HG03575 (cell line): ENCODE results near the gene PRTN3.

Source experiments
- ATAC-seq: cut with Tn5 transposase; IDR thresholded peaks from one replicate; pipeline ENCODE4 v1.9.1; 2021; ENCODE audit not compliant: unreplicated experiment, insufficient number of reproducible peaks, low FRiP score; ENCODE audit errors: extremely low read depth

The PRTN3 gene

DNA sequence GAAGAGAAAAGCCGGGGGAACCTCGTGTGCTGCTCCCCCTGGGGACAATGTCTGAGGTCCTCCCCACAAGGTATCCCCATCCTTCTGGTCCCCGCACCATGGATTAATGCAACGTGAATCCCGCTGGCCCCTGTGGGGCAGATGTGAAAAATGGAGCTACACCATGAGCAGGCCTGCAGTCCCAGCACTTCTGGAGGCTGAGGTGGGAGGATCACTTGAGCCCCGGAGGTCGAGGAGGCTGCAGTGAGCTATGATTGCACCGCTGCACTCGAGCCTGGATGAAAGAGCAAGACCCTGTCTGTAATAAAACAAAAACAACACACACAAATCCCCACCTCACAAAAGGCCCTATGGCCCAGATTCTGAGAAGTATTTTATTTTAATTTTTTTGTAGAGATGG lies 17.5 kb downstream of the PRTN3 start:
- ATAC-seq: no peak

DNA sequence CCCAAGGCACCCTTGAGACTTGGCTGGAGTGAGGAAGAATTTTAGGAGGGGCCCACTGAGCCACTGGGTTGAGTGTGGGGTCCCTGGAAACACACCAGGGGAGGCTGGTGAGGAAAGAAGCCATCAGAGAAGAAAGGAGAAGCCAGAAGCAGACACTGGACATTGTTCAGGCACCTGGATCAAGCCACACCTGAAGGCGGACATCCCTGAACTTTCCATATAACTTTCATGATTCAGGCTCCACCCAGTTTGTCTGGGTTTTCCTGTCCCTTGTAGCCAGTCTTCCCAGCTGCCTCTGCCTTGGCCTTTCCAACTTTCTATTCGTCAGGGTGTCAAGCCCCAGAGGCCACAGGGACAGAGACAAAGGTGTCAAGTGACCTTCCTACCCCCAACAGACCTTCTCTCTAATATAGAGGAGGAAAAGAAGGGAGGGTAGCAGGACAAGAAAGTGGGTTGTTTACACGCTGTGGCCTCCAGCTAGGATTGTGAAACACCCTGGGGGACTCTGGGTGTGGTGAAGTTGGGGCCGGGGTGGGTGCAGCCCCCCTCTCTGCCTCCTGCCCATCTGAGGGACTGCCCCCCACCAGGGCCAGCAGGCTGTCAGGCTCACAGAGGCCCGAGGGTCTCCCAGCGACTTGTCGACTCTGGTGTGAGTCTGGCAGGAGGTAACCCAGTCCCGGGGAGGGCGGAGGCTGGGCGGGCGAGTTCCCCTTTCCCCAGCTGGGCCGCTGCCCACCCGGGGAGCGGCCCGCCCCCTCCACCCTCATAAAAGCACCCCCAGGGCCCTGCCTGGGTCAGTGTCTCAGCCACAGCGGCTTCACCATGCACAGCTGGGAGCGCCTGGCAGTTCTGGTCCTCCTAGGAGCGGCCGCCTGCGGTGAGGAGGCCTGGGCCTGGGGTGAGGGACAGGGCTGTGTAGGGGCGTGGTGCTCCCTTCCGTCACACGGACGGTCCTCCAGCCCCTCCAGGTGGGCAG lies 18.4 kb downstream of the PRTN3 start, which contains the start of gene CFD:
CFD (plus strand) TSS at position 797 of the 976 bp plus-strand sequence; CDS start at position 823, 26 bp downstream.
- no peak for ATAC-seq

DNA sequence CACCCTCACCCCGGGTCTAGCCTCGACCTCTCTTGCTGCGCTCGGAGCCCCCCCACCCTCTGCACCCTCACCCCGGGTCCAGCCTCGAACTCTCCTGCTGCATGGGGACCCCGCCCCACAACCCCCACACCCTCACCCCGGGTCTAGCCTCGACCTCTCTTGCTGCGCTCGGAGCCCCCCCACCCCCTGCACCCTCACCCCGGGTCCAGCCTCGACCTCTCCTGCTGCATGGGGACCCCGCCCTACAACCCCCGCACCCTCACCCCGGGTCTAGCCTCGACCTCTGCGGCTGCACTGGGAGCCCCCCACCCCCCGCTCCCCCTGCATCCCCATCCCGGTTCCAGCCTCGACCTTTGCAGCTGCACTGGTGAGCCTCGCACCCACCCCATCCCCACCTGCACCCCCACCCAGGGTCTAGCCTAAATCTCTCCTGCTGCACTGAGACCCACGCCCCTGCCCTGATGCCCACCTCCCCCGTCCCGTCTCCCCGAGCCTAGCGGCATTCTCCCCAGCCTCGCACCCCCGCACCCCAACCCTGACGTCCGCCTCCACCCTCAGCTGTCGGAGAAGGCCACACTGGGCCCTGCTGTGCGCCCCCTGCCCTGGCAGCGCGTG lies 20.4 kb downstream of the PRTN3 start:
- no peak for ATAC-seq

DNA sequence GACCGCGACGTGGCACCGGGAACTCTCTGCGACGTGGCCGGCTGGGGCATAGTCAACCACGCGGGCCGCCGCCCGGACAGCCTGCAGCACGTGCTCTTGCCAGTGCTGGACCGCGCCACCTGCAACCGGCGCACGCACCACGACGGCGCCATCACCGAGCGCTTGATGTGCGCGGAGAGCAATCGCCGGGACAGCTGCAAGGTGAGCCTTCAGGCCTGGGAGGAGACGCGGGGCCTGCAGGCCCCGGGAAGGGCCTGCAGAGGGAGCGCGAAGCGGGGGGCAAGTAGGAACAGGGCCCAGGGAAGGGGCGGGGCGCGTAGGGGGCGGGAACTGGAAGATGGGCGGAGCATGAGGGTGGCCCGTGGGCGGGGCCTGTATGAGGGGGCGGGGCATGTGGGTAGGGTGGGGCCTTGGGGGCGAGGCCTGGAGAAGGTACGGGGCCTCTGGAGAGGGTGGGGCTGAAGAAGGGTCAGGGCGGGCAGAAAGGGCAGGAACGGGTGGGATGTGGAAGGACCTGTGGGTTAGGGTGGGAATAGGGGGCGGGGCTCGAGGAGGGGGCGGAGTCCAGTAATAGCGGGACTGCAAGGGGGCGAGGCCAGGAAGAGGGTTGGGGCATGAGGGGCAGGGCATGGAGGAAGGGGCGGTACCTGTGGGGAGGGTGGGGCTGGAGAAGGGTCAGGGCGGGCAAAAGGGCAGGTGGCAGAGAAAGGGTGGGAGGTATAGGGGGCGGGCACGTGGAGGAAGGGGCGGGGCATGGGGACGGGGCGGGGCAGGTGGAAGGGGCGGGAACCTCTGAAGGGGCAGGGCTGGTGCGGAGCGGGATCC lies 21.2 kb downstream of the PRTN3 start:
- no peak for ATAC-seq

DNA sequence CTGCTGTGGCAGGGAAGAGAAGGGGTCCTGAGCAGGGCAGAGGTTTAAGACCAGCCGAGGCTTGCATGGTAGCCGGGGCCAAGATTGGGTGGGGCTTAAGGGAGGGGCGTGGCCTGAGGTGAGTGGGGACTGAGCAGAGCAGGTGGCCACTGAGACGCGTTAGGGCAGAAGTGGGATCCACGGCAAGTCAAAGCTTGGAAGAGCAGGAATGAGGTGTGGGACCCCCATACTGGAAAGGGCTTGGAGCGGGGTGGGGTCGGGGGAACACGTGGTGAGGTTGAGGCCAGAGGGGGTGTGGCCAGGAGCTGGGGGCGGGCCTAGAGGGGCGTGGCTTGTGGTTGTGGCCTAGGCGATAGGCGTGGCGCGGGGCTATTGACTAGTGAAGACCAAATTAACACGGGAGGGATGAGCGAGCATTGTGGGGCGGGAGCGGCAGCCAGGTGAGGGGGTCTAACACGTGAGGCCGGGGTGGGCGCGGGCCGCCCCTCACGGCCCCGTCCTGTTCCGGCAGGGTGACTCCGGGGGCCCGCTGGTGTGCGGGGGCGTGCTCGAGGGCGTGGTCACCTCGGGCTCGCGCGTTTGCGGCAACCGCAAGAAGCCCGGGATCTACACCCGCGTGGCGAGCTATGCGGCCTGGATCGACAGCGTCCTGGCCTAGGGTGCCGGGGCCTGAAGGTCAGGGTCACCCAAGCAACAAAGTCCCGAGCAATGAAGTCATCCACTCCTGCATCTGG lies 21.9 kb downstream of the PRTN3 start:
- ATAC-seq: no peak

DNA sequence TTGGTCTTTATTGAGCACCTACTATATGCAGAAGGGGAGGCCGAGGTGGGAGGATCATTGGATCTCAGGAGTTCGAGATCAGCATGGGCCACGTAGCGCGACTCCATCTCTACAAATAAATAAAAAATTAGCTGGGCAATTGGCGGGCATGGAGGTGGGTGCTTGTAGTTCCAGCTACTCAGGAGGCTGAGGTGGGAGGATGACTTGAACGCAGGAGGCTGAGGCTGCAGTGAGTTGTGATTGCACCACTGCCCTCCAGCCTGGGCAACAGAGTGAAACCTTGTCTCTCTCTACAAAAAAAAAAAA lies 22.5 kb downstream of the PRTN3 start:
- ATAC-seq: no peak

DNA sequence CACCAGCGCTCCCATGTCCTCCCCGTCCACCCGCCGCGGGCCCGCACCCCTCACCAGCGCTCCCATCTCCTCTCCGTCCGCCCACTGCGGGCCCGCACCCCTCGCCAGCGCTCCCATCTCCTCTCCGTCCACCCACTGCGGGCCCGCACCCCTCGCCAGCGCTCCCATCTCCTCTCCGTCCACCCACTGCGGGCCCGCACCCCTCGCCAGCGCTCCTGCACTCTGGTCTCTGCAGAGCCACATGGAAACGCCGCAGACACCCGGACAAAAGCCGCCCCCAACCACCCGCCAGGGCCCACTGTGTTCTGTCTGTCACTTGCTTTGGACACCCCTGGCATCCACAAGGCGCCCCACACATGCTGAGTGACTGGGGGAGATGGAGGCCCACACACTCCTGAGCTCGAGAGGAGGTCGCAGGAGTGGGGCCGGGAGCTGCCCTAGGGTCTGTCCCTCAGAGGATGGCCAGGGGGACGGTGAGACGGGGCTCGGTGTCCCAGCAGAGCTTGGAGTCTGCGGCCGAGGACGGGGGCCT lies 26.0 kb downstream of the PRTN3 start:
- no peak for ATAC-seq

DNA sequence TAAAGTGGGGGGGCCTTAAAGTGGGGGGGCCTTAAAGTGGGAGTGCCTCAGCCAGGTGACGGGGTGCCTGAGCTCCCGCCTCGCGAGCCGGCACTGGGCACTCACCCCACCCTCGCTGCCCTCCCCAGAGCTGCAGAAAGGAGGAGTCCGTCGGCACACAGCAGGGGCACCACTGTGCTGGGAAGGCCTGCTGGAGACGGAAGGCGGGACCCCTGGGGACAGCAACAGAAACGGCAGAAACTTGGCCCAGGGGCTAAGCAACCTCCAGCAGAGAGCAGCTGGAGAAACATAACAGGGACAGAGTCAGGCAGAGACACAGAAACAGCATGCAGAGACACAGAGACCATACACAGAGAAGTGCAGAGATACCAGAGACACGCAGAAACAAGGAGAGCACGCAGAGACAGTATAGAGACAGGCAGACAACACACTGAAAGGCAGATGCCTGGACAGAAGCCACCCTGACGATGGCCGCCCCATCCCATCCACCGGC lies 26.5 kb downstream of the PRTN3 start:
- no peak for ATAC-seq

DNA sequence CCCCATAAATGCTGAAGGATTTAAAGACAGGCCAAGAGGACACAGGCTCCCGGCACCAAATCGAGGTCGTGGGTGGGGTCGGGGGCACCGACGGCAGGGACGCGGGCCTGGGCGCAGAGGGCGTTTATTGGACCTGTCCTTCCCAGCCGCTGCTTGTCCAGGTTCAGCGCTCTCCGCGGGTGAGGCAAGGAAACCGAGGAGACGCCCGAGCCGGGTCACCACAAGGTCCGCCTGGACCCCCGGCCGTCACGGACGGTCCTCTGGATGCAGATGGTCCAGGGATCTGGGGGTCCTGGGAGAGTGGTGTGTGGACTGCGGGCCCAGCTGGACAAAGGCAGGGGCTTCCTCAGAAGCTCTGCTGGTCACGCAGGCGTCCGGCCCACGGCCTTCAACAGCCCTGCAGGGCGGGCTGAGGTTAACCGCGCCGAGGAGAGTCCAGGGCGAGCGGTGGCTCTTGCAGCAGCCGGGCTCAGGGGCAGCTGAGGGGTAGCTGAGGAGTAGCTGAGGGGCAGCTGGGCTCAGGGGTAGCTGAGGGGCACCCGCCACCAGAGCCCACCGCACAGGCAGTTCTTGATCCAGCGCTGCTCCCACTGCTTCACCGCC lies 27.2 kb downstream of the PRTN3 start:
- ATAC-seq: no peak

DNA sequence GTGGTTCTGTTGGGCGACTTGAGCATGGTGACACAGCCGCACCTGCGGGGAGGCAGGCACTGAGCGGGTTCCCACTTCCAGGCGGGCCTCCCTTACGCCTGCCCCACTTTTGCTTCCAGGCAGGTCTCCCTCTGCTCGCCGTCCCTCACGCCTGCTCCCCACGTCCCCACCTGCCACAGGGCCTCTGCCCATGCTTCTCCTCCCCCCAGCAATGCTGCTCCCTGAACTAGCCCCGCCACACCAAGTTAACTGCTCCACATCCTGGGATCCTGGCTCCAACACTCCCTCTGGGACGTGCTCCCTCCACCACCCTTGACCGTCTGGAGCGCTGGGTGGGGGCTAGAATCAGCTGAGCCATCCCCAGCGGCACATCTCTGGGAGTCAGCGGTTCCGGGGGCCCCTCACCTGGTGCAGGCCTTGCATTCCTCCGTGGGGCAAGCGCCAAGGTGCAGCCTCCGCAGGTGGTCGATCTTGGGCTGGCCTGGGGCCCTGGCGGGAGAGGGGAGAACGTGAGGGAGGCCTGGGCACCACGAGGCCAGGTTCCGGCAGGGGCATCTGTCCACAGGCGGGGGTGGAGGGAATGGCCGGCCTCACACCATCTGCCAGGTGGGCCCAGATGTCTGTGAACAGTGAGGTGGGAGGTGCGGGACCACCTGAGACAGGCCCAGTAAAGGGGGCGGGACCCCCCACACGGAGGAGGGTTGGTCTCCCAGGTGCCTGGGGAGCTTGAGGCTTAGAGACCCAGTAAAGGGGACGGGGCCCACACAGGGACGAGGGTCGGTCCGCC lies 27.9 kb downstream of the PRTN3 start:
- no peak for ATAC-seq

DNA sequence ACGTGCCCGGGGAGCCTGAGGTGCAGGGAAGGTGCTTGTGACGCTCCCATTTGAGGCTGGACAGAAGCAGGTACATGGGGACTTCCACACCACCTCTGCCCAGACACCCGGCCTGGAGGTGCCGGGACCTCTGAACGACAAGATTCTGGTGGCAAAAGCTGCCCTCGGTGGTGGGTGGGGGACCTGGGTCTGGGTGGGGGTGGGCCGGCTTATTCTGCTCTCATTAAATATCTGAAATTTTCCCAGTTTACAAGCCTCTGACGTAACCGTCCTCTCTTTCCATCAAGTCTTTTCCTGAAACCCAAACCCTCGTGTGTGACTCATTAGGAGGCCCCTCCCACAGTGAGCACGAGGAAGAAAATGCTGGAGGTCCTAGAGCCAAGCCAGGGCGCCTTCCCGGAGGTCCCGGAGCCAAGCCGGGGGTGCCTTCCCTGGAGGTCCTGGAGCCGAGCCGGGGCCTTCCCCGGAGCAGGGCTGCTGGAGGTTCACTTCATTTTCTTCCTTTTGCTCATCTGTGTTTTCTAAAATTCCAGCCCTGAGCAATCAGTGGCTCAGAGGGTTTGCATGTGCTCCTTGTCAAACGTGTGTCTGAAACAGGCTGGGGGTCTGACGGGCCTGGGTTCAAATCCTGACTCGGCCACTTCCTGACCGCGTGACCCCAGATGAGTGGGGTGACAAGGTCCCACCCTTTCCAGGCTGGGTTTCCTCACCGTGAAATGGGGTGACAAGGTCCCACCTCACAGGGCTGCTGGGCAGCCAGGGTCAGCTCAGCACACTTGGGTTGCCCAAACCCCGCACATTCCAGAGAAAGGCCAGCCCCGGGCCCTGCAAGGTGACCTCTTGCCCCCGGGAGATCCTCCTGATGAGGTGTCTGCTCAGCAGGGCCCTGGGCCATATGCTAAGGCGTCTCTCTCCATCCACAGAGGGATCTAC lies 28.7 kb downstream of the PRTN3 start:
- no peak for ATAC-seq

DNA sequence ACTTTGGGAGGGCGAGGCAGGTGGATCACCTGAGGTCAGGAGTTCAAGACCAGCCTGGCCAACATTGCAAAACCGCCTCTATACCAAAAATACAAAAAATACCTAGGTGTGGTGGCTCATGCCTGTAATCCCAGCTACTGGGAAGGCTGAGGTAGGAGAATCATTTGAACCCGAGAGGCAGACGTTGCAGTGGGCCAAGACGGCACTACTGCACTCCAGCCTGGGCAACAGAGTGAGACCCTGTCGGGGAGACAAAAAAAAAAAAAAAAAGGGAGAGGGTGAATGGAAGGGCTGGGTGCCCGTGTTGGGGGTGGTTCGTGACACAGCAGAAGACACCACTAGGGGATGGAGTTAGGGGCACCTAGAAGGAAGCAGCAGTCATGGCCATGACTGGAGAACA lies 29.5 kb downstream of the PRTN3 start:
- no peak for ATAC-seq

DNA sequence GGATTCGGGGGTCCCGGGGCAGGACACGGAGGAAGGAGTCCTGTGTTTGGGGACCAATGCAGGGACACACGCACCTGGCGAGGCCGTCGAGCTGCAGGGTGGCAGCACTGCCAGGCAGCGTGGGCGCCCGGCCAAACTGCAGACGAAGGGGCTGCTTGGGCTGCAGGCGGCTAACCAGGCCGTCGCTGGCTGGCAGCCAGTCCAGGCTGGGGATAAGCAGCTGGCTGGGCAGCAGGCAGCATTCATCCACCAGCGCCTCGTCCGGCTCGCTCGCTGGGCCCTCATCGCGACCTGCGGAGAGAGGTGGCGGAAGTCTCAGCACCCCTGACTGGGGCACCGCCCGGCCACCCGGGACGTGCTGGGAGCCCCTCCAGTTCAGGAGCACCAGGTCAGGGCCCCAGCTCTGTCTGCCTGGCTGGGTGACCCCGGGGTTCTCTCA lies 30.2 kb downstream of the PRTN3 start:
- ATAC-seq: no peak

DNA sequence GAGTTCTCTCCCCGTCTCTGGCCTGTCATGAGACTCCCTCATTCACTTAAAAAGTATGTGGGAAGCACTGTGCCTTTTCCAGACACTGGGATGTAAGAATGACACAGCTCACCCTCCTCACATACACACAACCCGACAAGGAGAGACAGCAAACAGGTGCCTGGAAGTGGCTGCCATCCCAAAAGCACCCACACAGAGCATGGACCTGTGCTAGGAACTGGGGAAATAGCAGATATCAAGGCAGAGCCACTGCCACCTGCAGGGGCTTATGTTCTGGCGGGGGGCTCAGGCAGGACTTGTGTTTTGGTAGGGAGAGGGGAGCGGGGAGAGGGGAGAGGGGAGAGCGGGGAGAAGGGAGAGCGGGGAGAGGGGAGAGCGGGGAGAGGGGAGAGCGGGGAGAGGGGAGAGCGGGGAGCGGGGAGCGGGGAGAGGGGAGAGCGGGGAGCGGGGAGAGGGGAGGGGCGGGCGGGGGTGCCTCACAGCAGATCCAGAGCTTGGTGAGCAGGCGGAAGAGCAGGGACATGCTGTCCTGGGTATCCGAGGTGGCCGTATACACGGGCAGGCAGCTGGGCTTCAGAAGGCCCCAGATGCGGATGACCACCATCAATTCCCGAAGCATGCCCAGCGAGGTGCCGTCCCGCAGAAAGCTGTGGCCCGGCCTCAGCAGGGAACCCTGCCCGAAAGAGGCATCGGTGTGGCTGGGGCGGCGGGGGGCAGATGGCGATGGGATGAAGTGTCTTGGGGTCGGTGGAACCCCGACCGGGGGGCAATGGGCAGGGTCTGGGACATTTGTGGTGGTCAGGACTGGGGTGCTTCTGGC lies 30.9 kb downstream of the PRTN3 start:
- no peak for ATAC-seq

DNA sequence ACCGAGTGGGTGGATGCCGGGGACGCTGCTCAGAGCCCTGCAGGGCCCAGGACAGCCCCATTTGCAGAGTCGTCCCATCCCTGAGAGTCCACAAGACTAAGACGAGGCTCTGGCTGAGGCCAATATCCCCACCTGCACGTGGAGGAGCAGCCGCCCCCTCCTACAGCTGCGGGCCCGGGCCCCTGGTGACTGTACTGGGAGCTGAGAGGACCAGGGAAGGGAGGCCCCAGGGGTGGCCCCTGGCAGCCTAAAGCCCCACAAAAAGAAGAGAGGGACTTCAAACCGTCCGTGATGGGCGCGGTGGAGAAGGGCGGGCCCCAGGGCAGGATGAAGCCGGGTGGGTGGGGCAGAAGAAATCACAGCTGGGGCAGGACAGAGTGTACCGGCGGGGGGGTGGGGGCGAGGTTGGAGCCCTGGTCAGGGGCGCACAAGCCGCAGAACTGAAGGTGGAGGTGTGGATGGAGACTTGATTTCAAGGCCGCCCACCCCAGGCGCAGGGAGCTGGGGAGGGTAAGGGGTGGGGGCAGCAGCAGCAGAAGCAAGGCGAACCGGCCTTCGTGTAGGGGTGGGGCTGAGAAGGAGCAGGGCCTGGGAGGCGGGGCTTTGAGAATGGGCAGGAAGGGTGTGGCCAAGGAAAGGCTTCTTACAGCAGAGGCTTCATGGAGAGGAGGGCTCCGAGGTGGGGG lies 31.6 kb downstream of the PRTN3 start:
- ATAC-seq: no peak
